Activated naive CD8-positive, alpha-beta T cell (primary cell): Measurements from ENCODE around the gene CSNK1G1.
"Not testable (repeated sequence)": the region's sequence is repeated elsewhere in the genome, so short reads cannot be mapped to it uniquely, and the experiment has no call there.

Experiments
- H3K27ac Mint-ChIP-seq: one replicate; pipeline ENCODE4 v1.8.0; 2021; ENCODE audit warnings: mixed read lengths
- H3K27me3 Mint-ChIP-seq: one replicate; pipeline ENCODE4 v1.8.0; 2021; ENCODE audit warnings: mixed read lengths
- H3K36me3 Mint-ChIP-seq: one replicate; pipeline ENCODE4 v1.8.0; 2021; ENCODE audit warnings: mixed read lengths
- H3K4me1 Mint-ChIP-seq: one replicate; pipeline ENCODE4 v1.8.0; 2021; ENCODE audit warnings: low read depth, mixed read lengths
- H3K4me3 Mint-ChIP-seq: one replicate; pipeline ENCODE4 v1.8.0; 2021; ENCODE audit warnings: mild to moderate bottlenecking, mixed read lengths
- H3K9me3 Mint-ChIP-seq: one replicate; pipeline ENCODE4 v1.8.0; 2021; ENCODE audit warnings: low read depth, mixed read lengths

Gene CSNK1G1

DNA sequence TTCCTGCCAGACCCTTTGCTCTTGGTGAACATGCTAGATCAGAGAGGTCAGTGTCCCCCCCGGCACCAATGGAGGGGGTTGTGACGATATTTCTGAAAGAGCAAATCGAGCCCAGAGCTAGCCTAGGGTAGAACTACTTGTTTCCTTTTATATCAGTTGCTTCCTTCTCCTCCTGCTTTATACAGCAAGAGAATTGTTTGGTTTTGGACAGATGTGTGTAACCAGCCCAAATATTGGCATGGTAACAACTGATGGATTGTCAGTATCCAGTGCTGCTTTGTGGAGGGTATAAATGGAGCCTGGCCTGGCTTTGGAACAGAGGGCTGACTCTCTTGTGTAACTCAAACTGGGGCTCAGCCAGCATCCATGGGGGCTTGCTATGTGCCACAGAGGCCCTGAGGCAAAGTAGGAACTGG lies 233.0 kb downstream of the CSNK1G1 start:
- H3K4me1 Mint-ChIP-seq: no peaks in the 10 kb centered on the region
- H3K4me3 Mint-ChIP-seq: no peak overlapping the region
- H3K27me3 Mint-ChIP-seq: no peaks in the 10 kb centered on the region
- peaks cover 5% of the 10 kb centered on the region for H3K36me3 Mint-ChIP-seq
- no peaks in the 10 kb centered on the region for H3K9me3 Mint-ChIP-seq
- H3K27ac Mint-ChIP-seq: no peak overlapping the region

GRCh38 chr15:64122444-64122843 lies 233.5 kb downstream of the CSNK1G1 start:
- Mint-ChIP-seq H3K4me3 (no peak overlapping the region), H3K27ac (no peak overlapping the region), H3K4me1 (no peaks in the 10 kb centered on the region), H3K27me3 (no peaks in the 10 kb centered on the region), H3K36me3 (peaks cover 5% of the 10 kb centered on the region), H3K9me3 (no peaks in the 10 kb centered on the region)

GRCh38 chr15:64121614-64122013 lies 234.4 kb downstream of the CSNK1G1 start:
- Mint-ChIP-seq H3K36me3 (peaks cover 5% of the 10 kb centered on the region), H3K9me3 (no peaks in the 10 kb centered on the region), H3K27ac (no peak overlapping the region), H3K27me3 (no peaks in the 10 kb centered on the region), H3K4me3 (no peak overlapping the region), H3K4me1 (no peaks in the 10 kb centered on the region)

DNA sequence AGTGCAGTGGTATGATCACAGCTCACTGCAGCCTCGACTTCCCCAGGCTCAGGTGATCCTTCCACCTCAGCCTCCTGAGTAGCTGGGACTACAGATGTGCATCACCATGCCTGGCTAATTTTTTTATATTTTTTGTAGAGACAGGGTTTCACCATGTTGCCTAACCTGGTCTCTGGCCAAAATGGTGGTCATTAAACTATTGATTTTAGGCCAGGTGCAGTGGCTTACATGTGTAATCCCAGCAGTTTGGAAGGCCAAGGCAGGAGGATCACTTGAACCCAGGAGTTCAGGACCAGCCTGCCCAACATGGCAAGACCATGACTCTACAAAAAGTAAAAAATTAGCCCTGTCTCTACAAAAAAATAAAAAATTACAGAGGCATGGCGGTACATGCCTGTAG lies 235.7 kb downstream of the CSNK1G1 start:
- H3K36me3 Mint-ChIP-seq, H3K4me3 Mint-ChIP-seq, H3K4me1 Mint-ChIP-seq, H3K9me3 Mint-ChIP-seq, H3K27me3 Mint-ChIP-seq, H3K27ac Mint-ChIP-seq: not testable (repeated sequence)

DNA sequence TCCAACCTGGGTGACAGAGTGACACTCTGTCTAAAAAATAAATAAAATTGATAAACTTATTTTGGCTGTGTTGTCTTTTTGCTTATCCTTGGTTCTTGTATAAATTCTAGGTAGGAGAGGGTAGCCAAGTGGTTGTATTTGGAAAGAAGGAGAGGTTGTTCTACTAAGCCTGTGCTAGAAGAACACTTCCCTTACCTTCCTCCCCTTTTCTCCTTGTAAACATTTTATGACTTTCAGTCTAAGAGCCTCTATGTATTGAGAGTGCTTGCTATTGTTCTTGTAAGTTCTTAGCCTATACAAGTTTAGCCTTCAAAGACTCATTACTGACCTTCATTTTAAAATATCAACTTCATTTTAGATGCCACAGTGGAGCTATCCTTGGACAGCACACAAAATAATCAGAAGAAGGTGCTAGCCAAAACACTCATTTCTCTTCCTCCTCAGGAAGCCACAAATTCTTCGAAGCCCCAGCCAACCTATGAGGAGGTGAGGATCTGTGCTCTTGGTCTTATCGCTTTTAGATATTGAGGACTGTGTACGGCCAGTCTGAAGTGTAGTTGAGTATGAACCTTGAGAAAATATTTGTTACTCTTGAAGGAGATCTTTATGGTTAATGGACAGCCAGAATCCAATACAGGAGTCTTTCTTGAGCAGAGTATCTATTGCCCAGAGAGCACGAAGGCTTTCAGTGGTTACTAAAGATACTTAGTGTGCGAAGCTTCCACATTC lies 238.1 kb downstream of the CSNK1G1 start:
- Mint-ChIP-seq H3K27ac (no peak overlapping the region), H3K9me3 (no peaks in the 10 kb centered on the region), H3K4me3 (no peak overlapping the region), H3K27me3 (no peaks in the 10 kb centered on the region), H3K4me1 (no peaks in the 10 kb centered on the region), H3K36me3 (peaks cover 2% of the 10 kb centered on the region)
